Ovary (tissue), 3 donors: Measurements from ENCODE around the gene HPRT1.

Experiments
- CTCF ChIP-seq, 3 donors: fragments of 450-650 bp in 2 of 3; fragments of 200-600 bp in 1 of 3; IDR thresholded peaks; one replicate each; pipeline versions ENCODE4 v1.5.1 to v1.8.0; 2016 to 2022; ENCODE audit warnings: antibody characterized with exemption in 3 of 3, mild to moderate bottlenecking in 1 of 3
- POLR2A ChIP-seq: fragments of 450-650 bp; IDR thresholded peaks from one replicate; pipeline ENCODE4 v1.6.1; 2017; ENCODE audit warnings: antibody characterized with exemption, mild to moderate bottlenecking, moderate library complexity
- donor health status: DM: no; HTN: no; CAD: no.

GRCh38 chrX:134546187-134546586 lies 86.2 kb downstream of the HPRT1 start:
- no peak for TF ChIP-seq CTCF (IDR thresholded peaks at IDR 0.05)
- no peak for TF ChIP-seq POLR2A
